Choroid plexus epithelial cell (primary cell): ENCODE results near the gene MIB2.
"Not testable (repeated sequence)": the region's sequence is repeated elsewhere in the genome, so short reads cannot be mapped to it uniquely, and the experiment has no call there.

ENCODE experiments used
- DNase-seq: peaks from one replicate; pipeline ENCODE4 v3.0.0-alpha.2; 2010; ENCODE audit warnings: low read depth
- H3K4me3 ChIP-seq: 2 replicates; pipeline ENCODE4 v1.5.1; 2011; ENCODE audit warnings: low read depth, mild to moderate bottlenecking, control low read depth, low read length, moderate library complexity
- TF ChIP-seq, protein P1 (sequence below): conservative IDR thresholded peaks from 2 replicates; pipeline ENCODE4 v1.5.1; 2011; ENCODE audit warnings: low read depth, mild to moderate bottlenecking, control low read depth, inconsistent platforms, low read length, moderate library complexity

Gene MIB2

DNA sequence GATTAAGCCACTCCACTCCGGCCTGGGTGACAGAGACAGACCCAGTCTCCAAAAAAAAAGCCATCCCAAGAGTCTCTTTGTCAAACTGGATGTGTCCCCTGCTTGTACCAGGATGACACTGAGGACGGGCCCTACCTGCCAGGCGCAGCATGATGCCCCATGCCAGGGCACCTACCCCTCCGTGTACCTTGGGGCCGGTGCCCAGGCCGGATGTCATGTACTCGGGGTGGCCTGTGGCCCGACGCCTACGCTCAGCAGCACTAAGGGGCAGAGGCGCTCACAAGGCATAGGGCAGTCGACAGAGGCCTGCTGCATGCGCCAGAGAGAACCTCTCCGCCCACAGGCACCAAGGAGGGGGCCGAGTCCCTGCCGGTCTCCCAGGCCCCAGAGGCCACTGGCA lies 24.1 kb downstream of the MIB2 start:
- not testable (repeated sequence) for DNase-seq, H3K4me3 ChIP-seq

DNA sequence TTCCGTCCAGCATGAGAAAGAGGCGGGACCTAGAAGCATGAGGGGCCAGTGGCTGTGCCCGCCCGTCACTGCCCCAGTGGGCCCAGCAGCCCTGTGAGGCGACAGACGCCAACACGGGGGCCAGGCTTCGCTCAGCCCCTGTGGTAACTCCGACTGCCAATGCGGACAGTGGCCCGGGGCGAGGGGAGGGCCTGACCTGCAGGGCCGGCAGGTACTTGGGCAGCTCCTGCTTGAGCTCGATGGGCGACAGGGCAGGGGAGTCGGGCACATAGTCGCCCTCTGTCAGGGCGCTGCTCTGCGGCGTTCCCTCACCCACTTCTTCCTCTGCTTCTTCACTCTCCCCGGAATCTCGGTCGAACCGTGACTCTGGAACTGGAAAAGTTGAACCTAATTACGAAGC lies 24.8 kb downstream of the MIB2 start:
- DNase-seq, H3K4me3 ChIP-seq: not testable (repeated sequence)

DNA sequence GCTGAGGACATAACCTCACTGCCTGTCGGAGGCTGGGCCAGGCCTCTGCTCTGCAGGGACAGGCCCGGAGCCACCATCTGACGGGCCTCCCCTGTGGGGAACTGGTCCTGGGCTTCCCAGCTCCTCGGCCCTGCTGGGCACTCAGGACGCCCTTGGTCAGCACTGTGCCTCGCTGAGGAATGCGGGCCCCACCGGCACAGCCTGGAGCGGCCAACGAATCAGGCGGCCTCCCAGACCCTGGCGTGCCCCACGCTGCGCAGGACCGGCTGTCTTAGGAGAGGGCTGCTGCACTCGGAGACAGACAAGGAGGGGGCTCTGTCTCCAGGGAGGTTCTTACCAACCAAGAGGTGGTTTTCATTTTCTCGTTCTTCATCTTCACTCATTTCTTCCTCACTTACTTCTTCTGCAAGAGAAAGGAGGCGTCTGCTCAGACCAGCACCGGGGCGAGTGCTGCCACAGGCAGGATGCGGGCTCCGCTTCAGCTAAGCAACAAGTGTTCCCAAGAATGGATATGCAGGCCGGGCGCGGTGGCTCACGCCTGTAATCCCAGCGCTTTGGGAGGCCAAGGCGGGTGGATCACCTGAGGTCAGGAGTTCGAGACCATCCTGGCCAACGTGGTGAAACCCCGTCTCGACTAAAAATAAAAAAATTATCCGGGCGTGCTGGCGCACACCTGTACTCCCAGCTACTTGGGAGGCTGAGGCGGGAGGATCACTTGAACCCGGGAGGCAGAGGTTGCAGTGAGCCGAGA lies 25.6 kb downstream of the MIB2 start:
- not testable (repeated sequence) for H3K4me3 ChIP-seq, DNase-seq

DNA sequence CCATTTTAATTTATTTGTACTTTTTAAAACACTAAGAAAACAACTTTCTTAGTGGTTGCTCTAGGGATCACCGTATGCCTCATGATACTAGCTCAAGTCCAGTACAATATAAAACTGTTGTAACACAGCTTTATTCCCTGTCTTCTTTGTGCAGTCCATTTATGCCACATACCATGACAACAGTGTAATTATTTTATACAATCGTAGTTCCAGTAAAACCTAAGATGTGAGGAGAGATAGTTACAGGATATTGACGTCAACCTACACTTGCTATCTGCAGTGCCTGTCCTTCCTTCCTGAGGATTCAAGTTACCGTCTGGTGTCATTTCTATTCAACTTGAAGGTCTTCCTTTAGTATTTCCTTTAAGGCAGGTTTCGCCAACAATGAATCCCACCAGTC lies 31.0 kb downstream of the MIB2 start:
- not testable (repeated sequence) for H3K4me3 ChIP-seq, DNase-seq

DNA sequence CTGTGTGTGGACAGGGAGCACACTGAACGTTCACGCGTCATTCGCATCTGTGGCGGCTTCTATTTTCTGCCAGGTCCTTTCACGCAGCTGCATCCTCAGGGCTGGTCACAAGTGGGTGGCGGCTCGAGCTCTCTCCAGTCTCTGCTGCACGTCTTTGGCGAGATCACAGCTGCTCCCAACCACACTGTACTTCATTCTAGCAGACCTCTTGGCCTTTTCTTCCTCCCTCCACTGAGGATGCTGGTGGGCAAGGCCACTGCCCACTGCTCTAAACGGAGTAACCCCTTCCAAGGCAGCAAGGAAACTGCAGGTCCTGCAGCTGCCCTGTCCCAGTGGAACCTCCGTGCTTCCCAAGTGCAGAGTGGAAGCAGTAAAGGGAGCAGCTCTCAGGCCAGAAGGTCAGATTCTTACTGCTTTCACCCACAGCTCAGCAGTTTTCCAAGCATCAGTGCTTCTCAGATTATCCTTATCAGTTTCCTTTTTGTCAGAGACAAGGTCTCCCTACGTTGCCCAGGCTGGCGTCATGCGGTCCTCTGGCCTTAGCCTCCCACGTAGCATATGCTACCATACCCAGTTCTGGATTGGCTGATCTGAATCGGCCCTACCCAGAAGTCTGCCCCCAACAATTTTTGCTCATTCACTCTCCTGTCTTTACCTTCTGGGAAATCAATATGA lies 32.4 kb downstream of the MIB2 start:
- DNase-seq, H3K4me3 ChIP-seq: not testable (repeated sequence)

DNA sequence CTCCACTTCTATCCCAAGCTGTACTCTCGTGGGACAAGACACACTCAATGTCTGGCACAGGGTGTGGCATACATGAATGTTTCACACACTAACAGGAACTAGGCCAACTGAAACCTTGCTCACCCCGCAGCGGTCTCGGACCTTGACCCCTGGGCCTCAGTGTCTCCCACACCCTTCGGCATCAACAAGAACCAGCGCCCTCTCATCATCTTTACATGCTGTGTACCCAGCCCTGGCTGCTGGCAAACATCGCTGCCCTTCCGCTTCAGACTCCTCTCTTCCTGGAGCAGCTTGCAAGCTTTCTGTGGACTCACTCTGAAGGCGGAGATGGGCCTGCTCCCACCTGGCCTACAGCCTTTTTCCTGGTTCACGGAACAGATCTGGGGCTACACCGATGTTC lies 33.0 kb downstream of the MIB2 start:
- not testable (repeated sequence) for H3K4me3 ChIP-seq, DNase-seq

DNA sequence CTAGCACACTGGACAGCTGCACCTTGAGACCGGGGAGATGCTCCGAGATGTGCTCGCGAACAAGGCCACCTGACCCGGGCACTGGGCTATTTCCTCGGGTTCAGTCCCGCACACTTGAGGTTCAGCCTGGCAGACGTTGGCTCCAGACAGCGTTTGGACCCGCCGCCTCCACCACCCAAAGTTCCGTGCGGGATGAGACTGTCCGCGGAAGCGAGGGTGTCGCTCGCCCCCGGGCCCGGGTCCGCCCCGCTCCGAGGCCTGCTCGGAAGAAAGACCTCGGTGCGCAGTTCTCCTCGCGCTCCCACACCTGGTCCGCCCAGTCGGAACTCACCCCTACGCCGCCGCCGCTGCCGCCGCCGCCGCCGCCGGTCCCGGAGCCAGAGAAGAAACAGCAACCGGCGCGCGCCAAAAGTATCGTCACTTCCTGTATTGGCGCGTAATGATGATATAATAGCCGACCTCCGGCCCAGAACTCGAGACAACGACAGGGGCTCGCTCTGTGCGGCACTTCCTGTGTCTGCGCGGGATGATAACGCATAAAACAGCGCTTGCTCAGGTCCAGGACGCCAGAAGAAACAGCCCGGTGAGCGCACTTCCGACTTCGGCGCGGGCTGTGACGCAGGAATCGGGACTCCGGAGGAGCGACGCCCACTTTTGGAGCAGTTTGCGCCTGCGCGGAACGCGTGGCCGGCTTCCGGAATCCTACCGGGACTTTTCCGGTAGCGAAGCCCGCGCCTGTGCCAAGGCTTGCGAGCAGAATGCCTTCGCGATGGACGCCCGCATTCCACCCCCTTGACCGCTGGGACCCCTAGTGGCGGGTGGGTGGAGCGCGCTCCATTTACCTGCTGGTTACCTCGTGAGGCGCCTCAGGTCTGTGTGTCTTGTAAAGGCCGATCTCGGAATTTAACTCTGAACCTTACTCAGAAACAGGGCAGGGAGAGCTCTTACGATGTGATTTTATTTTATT lies 43.6 kb downstream of the MIB2 start, which contains the start of gene CDK11B:
TSS of gene CDK11B (minus strand) at position 422 of the 967 bp plus-strand sequence. CDS start 1,519 bp downstream, outside the sequence.
- TF ChIP-seq, protein P1, sequence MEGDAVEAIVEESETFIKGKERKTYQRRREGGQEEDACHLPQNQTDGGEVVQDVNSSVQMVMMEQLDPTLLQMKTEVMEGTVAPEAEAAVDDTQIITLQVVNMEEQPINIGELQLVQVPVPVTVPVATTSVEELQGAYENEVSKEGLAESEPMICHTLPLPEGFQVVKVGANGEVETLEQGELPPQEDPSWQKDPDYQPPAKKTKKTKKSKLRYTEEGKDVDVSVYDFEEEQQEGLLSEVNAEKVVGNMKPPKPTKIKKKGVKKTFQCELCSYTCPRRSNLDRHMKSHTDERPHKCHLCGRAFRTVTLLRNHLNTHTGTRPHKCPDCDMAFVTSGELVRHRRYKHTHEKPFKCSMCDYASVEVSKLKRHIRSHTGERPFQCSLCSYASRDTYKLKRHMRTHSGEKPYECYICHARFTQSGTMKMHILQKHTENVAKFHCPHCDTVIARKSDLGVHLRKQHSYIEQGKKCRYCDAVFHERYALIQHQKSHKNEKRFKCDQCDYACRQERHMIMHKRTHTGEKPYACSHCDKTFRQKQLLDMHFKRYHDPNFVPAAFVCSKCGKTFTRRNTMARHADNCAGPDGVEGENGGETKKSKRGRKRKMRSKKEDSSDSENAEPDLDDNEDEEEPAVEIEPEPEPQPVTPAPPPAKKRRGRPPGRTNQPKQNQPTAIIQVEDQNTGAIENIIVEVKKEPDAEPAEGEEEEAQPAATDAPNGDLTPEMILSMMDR = peak; percentile 15
- peak within 1 kb of the TSS; percentile 81 for H3K4me3 ChIP-seq
- peak; percentile 95 for DNase-seq

DNA sequence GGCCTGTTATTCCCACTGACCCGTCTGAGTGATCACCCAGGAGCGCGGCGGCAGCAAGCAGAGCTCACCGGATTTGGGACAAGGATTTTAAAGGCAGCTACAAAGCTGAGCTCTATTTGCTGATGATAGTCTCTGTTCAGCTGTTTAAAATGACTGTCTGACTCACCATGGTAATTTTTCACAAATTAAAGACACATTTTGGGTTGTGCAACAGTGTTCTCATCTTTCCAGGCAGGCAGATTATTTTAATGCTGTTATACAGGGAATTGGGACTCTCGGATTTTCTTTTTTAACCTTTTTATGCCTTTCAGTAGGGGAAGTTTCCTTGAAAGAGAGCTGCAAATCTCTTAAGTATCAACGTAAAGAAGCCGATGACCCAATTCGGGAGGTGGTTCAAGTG lies 47.1 kb downstream of the MIB2 start:
- DNase-seq = peak; percentile 36
- not testable (repeated sequence) for H3K4me3 ChIP-seq

DNA sequence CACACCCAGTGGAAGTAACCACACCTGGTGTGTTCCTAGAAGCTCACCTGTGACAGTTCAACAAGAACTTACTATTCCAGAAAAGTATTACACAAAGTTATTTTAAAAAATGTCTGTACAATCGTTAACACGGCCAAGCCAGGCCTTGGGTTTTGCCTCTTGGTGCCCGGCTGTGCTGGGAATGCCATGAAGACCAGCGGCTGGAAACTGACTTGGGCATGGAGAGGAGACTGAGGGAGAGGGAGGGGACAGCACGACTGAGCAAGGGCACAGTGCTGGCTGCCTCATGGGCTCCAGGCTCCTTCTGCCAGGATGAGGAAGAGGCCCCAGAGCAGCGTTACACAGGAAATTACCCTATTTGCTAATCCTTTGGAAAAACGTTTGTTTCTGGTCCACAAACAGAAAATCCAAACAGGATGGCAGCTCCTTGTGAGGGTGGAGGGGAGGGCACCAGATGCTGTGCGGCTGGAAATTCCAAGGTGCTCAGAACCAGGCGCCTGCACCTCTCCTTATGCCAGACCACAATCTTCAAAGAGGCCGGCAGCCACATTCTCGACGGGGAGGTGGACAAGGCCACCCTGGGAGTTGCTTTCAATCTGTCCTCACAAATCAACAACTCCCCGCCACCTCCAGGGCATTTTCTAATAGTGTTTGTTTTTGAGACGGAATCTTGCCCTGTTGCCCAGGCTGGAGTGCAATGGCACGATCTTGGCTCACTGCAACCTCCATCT lies 47.7 kb downstream of the MIB2 start:
- DNase-seq, H3K4me3 ChIP-seq: not testable (repeated sequence)

DNA sequence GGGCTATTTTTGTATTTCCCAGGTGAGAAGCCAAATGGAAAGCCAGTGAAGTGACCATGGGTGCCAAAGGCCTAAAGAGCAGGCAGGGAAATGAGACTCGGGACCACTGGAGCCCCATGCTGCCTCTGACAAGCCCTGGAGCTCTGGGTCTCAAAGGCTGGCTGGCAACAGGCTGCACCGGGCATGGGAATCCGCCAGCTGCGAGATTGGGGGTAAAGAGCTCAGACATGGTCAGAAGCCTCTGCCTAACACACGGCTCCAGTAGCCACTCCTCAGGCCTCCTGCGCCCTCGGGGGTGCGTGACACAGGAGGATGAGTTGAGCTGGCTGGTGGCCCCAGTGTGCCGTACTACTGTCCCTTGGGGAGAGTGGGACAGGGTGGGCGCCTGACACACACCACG lies 49.0 kb downstream of the MIB2 start:
- H3K4me3 ChIP-seq, DNase-seq: not testable (repeated sequence)

DNA sequence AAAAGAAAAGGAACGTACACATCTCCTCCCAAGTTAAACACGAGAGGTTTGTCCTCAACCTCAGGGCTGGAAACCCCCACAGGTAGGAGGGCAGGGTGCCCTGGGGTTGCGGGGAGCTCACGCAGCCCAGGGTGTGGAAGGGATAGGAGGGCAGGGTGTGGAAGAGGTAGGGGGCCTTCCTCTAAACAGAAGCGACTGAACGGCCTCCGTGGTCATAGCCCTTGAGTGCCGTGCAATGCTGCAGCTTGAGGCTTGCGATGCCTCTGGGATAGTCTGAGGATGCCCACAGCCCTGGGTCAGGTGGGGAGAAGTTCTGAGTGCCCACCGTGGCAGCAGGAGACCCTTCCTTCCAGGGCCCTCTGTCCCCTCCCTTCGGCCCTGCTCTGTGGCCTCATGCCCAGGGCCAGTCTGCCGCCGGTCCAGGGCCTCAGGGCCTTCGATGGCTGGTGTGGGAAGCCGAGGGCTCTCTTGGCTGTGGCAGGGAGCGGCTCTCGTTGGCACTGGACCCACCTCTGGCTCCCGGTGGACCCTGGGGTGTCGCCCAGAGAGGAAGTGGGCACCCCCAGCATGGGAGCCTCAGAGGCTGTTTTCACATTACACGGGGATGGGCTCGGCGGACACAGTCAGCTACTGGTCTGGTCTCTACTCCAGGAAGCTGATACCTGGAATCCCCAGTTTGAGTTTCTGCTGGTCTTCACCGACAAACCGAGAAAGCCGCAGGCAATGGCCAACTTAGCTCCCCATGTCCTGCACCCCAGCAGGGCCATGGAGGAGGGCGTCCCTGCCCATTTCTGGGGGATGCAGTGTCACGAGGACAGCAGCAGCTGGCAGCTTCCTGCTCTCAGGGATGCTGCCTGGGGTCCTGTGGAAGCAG lies 49.9 kb downstream of the MIB2 start:
- H3K4me3 ChIP-seq = no peak overlapping the region

More for the DNA sequence above, 49.9 kb downstream of the MIB2 start:
- no peak for DNase-seq
- TF ChIP-seq, protein P1 = no peak
